Nephron (organoid): Measurements from ENCODE around the gene CEP44.
"Not testable (repeated sequence)": the region's sequence is repeated elsewhere in the genome, so short reads cannot be mapped to it uniquely, and the experiment has no call there.

Source experiments
- H3K27ac Mint-ChIP-seq, 3 experiments: 2 replicates each; pipeline ENCODE4 v1.8.0; 2020; ENCODE audit warnings: mixed read lengths in 3 of 3, mild to moderate bottlenecking in 2 of 3, moderate library complexity in 1 of 3
- H3K27me3 Mint-ChIP-seq: 2 replicates; pipeline ENCODE4 v1.8.0; 2021; ENCODE audit warnings: low read depth, mild to moderate bottlenecking, moderate library complexity, mixed read lengths
- H3K36me3 Mint-ChIP-seq: 2 replicates; pipeline ENCODE4 v1.8.0; 2020; ENCODE audit warnings: low read depth, mixed read lengths
- H3K4me1 Mint-ChIP-seq: 2 replicates; pipeline ENCODE4 v1.8.0; 2020; ENCODE audit warnings: mixed read lengths
- H3K4me3 Mint-ChIP-seq, 3 experiments: 2 replicates each; pipeline ENCODE4 v1.8.0; 2020; ENCODE audit warnings: mild to moderate bottlenecking in 3 of 3, mixed read lengths in 3 of 3, moderate library complexity in 2 of 3
- H3K9me3 Mint-ChIP-seq: 2 replicates; pipeline ENCODE4 v1.8.0; 2020; ENCODE audit warnings: mixed read lengths
- TF ChIP-seq, protein P1 (sequence below), 3 experiments: fragments of 200-600 bp; sonication (generic); IDR thresholded peaks; one replicate each; pipeline ENCODE4 v1.5.0; 2021; ENCODE audit warnings: antibody characterized with exemption in 3 of 3; ENCODE audit not compliant: unreplicated experiment in 3 of 3

Gene CEP44

DNA sequence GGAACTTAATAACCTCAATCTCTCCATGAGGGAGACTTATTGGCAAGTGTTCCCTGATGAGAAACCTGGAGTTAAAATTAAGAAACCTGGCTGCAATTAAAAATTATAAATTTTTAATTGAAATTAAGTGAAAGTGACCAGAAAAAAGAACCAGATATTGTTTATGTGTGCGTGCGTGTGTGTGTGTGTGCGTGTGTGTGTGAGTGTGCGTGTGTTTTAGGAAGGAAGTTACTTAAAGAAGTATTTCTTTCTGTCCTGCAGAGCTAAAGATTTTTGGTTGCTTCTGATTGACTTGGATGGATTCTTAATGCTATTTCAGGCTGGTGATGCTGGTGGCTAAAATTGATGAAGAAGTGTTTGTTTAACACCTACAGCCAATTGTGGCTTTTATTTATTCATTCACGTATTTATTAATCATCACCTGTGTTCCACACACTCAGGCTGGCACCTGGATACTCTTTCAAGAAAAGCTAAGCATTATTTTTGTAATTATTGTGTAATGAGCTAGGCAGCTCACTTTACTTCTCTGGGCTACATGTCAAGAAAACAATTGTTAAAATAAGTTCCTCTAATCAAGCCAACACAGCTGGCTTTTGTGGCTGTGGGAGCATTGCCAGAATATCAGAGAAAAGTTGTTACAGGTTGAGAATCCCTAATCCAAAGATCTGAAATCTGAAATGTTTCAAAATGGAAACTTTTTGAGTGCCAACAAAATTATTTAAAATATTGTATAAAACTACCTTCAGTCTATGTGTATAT lies 68.5 kb downstream of the CEP44 start:
- H3K4me1 Mint-ChIP-seq: no peaks in the 10 kb centered on the region
- H3K9me3 Mint-ChIP-seq: peaks cover 7% of the 10 kb centered on the region
- no peak overlapping the region for H3K27ac Mint-ChIP-seq
- TF ChIP-seq, protein P1, sequence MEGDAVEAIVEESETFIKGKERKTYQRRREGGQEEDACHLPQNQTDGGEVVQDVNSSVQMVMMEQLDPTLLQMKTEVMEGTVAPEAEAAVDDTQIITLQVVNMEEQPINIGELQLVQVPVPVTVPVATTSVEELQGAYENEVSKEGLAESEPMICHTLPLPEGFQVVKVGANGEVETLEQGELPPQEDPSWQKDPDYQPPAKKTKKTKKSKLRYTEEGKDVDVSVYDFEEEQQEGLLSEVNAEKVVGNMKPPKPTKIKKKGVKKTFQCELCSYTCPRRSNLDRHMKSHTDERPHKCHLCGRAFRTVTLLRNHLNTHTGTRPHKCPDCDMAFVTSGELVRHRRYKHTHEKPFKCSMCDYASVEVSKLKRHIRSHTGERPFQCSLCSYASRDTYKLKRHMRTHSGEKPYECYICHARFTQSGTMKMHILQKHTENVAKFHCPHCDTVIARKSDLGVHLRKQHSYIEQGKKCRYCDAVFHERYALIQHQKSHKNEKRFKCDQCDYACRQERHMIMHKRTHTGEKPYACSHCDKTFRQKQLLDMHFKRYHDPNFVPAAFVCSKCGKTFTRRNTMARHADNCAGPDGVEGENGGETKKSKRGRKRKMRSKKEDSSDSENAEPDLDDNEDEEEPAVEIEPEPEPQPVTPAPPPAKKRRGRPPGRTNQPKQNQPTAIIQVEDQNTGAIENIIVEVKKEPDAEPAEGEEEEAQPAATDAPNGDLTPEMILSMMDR (IDR thresholded peaks at IDR 0.05; ENCODE audit: unreplicated experiment in 3 of 3): no peak
- H3K4me3 Mint-ChIP-seq: no peak overlapping the region
- H3K36me3 Mint-ChIP-seq: peaks cover 3% of the 10 kb centered on the region
- no peaks in the 10 kb centered on the region for H3K27me3 Mint-ChIP-seq

DNA sequence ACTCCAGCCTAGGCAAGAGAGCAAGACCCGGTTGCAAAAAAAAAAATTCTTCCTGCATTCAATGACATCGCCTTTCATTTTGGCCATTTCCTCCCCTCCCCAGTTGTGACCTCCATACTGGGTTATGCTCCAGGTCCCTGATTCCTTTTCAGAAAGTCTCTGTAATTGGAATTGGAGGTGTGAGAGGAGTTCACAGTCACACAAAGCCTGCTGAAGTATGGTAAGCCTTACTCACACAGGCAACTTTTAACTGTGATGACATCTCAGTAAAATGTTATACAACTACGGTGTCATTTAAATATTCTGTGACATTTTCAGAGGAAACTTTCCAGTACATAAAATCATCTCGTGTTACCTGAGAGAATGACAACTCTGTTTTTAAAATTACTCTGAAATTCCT lies 73.6 kb downstream of the CEP44 start:
- H3K4me3 Mint-ChIP-seq: no peak overlapping the region
- no peaks in the 10 kb centered on the region for H3K9me3 Mint-ChIP-seq
- no peaks in the 10 kb centered on the region for H3K4me1 Mint-ChIP-seq
- no peaks in the 10 kb centered on the region for H3K27me3 Mint-ChIP-seq
- no peaks in the 10 kb centered on the region for H3K36me3 Mint-ChIP-seq
- TF ChIP-seq, protein P1 (IDR thresholded peaks at IDR 0.05; ENCODE audit: unreplicated experiment in 3 of 3): no peak
- no peak overlapping the region for H3K27ac Mint-ChIP-seq

DNA sequence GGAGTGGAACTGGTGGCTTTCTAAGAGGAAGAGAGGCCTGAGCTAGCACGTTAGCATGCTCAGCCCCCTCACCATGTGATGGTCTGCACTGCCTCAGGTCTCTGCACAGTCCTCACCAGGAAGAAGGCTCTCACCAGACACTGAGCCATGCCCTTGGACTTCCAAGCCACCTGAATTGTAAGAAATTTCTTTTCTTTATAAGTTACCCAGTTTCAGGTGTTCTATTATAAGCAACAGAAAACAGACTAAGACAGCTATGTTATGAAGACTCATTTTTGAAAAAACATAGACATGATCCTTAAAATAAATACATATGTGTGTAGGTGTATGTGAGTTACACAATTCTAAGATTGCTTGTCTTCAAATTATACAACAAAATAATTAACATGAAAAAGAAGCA lies 74.7 kb downstream of the CEP44 start:
- Mint-ChIP-seq H3K9me3 (no peaks in the 10 kb centered on the region), H3K27ac (no peak overlapping the region), H3K4me3 (no peak overlapping the region), H3K27me3 (no peaks in the 10 kb centered on the region), H3K4me1 (no peaks in the 10 kb centered on the region), H3K36me3 (no peaks in the 10 kb centered on the region)
- TF ChIP-seq, protein P1 (IDR thresholded peaks at IDR 0.05; ENCODE audit: unreplicated experiment in 3 of 3): no peak

DNA sequence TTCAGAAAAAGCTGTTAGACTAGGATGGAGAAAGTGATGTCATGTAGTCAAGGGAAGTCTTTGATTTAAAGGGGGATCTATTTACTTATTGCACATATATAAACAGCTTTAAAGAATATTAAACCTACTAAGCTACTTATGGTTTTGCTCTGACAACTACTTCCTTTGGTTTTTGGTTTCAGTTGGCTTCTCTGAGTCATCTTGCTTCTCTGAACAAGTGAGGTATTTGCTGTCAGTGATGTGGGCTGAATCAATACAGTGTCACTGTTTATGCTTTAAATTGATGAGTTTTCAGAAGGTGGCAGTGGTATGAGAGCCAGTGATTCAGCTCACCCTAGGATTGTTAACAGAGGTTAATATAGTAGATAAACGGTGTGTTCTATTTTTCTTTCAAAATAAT lies 75.1 kb downstream of the CEP44 start:
- no peak overlapping the region for H3K4me3 Mint-ChIP-seq
- no peaks in the 10 kb centered on the region for H3K36me3 Mint-ChIP-seq
- H3K9me3 Mint-ChIP-seq: no peaks in the 10 kb centered on the region
- TF ChIP-seq, protein P1 (IDR thresholded peaks at IDR 0.05; ENCODE audit: unreplicated experiment in 3 of 3): no peak
- no peaks in the 10 kb centered on the region for H3K4me1 Mint-ChIP-seq
- H3K27me3 Mint-ChIP-seq: no peaks in the 10 kb centered on the region
- H3K27ac Mint-ChIP-seq: no peak overlapping the region

DNA sequence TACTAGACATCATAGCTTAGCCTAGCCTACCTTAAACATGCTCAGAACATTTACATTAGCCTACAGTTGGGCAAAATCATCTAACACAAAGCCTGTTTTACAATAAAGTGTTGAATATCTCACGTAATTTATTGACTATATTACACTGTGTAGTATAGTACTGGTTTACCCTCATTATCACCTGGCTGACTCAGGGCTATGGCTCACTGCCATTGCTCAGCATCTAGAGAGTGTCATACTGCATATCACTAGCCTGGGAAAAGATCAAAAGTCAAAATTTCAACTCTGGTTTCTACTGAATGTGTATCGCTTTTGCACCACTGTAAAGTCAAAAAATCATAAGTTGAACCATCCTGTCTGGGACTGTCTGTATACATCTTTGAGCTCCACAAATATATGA lies 78.6 kb downstream of the CEP44 start:
- Mint-ChIP-seq H3K4me1 (no peaks in the 10 kb centered on the region), H3K36me3 (no peaks in the 10 kb centered on the region), H3K4me3 (no peak overlapping the region), H3K9me3 (peaks cover 3% of the 10 kb centered on the region), H3K27ac (no peak overlapping the region), H3K27me3 (no peaks in the 10 kb centered on the region)
- TF ChIP-seq, protein P1 (IDR thresholded peaks at IDR 0.05; ENCODE audit: unreplicated experiment in 3 of 3): no peak

DNA sequence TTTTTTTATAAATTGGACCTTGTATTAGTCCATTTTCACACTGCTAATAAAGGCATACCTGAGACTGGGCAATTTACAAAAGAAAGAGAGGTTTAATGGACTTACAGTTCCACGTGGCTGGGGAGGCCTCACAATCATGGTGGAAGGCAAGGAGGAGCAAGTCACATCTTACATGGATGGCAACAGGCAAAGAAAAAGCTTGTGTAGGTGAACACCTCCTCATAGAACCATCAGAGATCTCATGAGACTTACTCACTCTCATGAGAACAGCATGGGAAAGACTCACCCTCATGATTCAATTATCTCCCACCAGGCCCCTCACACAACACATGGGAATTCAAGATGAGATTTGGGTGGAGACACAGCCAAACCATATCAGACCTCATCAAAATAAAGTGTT lies 80.1 kb downstream of the CEP44 start:
- not testable (repeated sequence) for H3K36me3 Mint-ChIP-seq, H3K4me1 Mint-ChIP-seq, H3K9me3 Mint-ChIP-seq, H3K27ac Mint-ChIP-seq, H3K4me3 Mint-ChIP-seq, H3K27me3 Mint-ChIP-seq
